IMR-90 (cell line): Measurements from ENCODE around the gene FARSB.

Experiments
- BHLHE40 ChIP-seq: fragments of 150-350 bp; IDR thresholded peaks from 2 replicates; pipeline ENCODE4 v1.6.1; 2016; ENCODE audit warnings: mild to moderate bottlenecking, low read depth, low read length
- CEBPB ChIP-seq: IDR thresholded peaks from 2 replicates; pipeline ENCODE4 v1.6.1; 2012; ENCODE audit warnings: low read depth, low read length, improper control_type of control experiment
- CHD1 ChIP-seq: IDR thresholded peaks from 2 replicates; pipeline ENCODE4 v1.6.1; 2012; ENCODE audit warnings: low read depth, low read length, improper control_type of control experiment
- CTCF ChIP-seq: conservative IDR thresholded peaks from 2 replicates; pipeline ENCODE4 v1.5.1; 2012; ENCODE audit warnings: mild to moderate bottlenecking, low read depth, low read length, improper control_type of control experiment
- ELK1 ChIP-seq: fragments of 150-350 bp; IDR thresholded peaks from 2 replicates; pipeline ENCODE4 v1.6.1; 2016; ENCODE audit warnings: low read depth, mild to moderate bottlenecking, low read length, moderate library complexity, borderline replicate concordance
- MAFK ChIP-seq: IDR thresholded peaks from 2 replicates; pipeline ENCODE4 v1.6.1; 2012; ENCODE audit warnings: low read depth, low read length, improper control_type of control experiment
- MAZ ChIP-seq: IDR thresholded peaks from 2 replicates; pipeline ENCODE4 v1.6.1; 2012; ENCODE audit warnings: low read depth, mild to moderate bottlenecking, low read length, improper control_type of control experiment, moderate library complexity, borderline replicate concordance
- MXI1 ChIP-seq: IDR thresholded peaks from 2 replicates; pipeline ENCODE4 v1.6.1; 2012; ENCODE audit warnings: low read depth, mild to moderate bottlenecking, low read length, moderate library complexity, borderline replicate concordance
- POLR2A ChIP-seq: IDR thresholded peaks from 2 replicates; pipeline ENCODE4 v1.6.1; 2012; ENCODE audit warnings: mild to moderate bottlenecking, low read depth, low read length
- RAD21 ChIP-seq: IDR thresholded peaks from 2 replicates; pipeline ENCODE4 v1.6.1; 2012; ENCODE audit warnings: low read length, improper control_type of control experiment
- RCOR1 ChIP-seq: IDR thresholded peaks from 2 replicates; pipeline ENCODE4 v1.6.1; 2012; ENCODE audit warnings: mild to moderate bottlenecking, low read length, improper control_type of control experiment; ENCODE audit not compliant: insufficient replicate concordance
- RFX5 ChIP-seq: IDR thresholded peaks from 2 replicates; pipeline ENCODE4 v1.8.0; 2012; ENCODE audit warnings: low read depth, mild to moderate bottlenecking, low read length, moderate library complexity
- SMC3 ChIP-seq: fragments of 150-350 bp; IDR thresholded peaks from 2 replicates; pipeline ENCODE4 v1.6.1; 2016; ENCODE audit warnings: low read depth, mild to moderate bottlenecking, antibody characterized with exemption, low read length, moderate library complexity
- USF2 ChIP-seq: fragments of 150-350 bp; IDR thresholded peaks from 2 replicates; pipeline ENCODE4 v1.6.1; 2017; ENCODE audit warnings: mild to moderate bottlenecking, antibody characterized with exemption, low read length, low read depth

GRCh38 chr2:222683805-222684204, 27.9 kb upstream of the FARSB start:
- no peak for TF ChIP-seq CTCF
- TF ChIP-seq POLR2A = no peak
- TF ChIP-seq MAFK = no peak
- TF ChIP-seq MAZ = no peak
- no peak for TF ChIP-seq ELK1
- TF ChIP-seq CHD1 = no peak
- no peak for TF ChIP-seq SMC3
- no peak for TF ChIP-seq USF2
- TF ChIP-seq MXI1 = no peak
- no peak for TF ChIP-seq RFX5
- TF ChIP-seq RAD21 = no peak
- TF ChIP-seq BHLHE40 = no peak
- TF ChIP-seq CEBPB = no peak
- no peak for TF ChIP-seq RCOR1
